Effector CD8-positive, alpha-beta T cell (primary cell): ENCODE results near the gene SMDT1.
A peak's percentile ranks its signal among the peaks of the same experiment; 100 is the strongest.

ENCODE experiments used
- DNase-seq: peaks from one replicate; lab custom pipeline; 2025; lab: John Stamatoyannopoulos, UW
- total RNA-seq, 4 experiments: gene quantifications; one replicate each; lab custom pipeline; 2026; lab: John Stamatoyannopoulos, UW

Gene SMDT1
- total RNA-seq = 11.4 to 17.1 (median 14.5) reads per million in 4 experiments

DNA sequence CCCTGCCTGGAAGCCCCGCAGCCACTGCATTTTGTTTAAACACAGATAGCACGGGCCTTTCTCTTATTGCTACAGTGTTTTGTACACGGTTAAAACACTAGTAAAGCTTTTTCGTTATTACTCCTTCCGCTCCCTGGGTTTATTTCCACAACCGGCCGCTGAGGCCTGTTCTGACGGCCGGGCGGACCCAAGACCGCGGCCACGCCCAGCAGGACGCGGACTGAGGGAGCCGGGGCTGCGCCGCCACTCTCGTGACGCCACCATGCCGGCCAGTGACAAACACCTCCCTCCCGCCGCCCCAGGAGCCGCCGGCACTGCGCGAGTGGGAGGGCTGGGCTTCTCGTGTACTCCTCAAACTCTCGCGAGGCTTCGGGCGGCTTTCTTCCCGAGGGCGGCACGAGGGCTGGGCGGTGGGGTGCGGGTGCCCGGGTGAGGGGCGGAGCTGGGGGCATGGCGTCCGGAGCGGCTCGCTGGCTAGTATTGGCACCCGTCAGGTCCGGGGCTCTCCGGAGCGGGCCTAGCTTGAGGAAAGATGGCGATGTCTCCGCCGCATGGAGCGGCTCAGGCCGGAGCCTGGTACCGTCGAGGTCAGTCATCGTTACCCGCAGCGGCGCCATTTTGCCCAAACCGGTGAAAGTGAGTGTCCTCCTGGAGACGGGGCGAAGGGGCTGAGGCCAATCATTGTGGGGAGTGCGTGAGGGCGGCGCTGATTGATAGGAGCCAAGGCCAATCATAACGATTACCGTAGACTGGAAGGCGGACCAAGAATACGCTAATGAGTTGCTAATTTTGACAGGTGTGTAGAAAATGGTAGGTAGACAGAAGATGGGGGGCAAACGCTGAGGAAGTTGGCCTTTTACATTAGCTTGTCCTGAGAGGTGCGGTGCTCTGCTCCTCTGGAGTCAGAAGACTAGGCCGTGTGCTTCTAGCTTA is at the start of gene SMDT1:
Gene SMDT1, plus strand, starts transcription at position 382 of the 933 bp plus-strand sequence. Its CDS starts 69 bp downstream, at position 451.
- DNase-seq = peak; percentile 98

GRCh38 chr22:42033263-42034181 is 46.0 kb upstream of the SMDT1 start:
- no peak for DNase-seq

GRCh38 chr22:42035256-42035655 is 44.2 kb upstream of the SMDT1 start:
- DNase-seq = no peak

DNA sequence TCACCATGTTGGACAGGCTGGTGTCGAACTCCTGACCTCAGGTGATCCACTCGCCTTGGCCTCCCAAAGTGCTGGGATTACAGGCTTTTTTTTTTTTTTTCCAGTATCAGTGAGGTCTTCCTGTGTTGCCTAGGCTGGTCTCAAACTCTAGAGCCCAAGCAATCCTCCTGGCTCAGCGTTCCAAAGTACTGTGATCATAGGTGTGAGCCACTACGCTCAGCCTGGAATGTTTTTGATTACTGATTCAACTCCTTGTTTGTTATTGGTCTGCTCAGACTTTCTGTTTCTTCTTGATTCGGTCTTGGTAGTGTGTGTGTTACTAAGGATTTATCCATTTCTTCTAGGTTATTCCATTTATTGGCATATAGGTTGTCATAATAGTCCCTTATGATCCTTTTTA is 40.2 kb upstream of the SMDT1 start:
- no peak for DNase-seq

- DNase-seq = no peak
Observed at GRCh38 chr22:42041784-42042183, 37.7 kb upstream of the SMDT1 start.

DNA sequence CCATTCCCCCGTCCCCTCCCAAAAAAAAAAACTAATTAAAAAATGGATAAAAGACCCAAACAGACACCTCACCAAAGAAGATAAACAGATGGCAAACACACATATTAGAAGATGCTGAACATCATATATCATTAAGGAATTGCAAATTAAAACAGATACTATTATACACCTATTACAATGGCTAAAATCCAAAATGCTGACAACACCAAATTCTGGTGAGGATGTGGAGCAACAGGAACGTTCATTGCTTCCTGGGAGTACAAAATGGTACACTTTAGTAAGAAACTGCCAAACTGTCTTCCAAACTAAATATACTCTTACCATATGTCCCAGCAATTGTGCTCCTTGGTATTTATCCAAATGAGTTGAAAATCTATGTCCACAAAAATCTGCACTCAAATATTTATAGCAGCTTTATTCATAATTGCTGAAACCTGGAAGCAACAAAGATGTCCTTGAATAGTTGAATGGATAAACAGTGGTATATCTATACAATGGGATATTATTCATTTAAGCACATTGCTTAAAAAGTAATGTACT is 28.8 kb upstream of the SMDT1 start:
- DNase-seq = no peak

GRCh38 chr22:42052765-42053164 is 26.7 kb upstream of the SMDT1 start:
- DNase-seq = no peak

DNA sequence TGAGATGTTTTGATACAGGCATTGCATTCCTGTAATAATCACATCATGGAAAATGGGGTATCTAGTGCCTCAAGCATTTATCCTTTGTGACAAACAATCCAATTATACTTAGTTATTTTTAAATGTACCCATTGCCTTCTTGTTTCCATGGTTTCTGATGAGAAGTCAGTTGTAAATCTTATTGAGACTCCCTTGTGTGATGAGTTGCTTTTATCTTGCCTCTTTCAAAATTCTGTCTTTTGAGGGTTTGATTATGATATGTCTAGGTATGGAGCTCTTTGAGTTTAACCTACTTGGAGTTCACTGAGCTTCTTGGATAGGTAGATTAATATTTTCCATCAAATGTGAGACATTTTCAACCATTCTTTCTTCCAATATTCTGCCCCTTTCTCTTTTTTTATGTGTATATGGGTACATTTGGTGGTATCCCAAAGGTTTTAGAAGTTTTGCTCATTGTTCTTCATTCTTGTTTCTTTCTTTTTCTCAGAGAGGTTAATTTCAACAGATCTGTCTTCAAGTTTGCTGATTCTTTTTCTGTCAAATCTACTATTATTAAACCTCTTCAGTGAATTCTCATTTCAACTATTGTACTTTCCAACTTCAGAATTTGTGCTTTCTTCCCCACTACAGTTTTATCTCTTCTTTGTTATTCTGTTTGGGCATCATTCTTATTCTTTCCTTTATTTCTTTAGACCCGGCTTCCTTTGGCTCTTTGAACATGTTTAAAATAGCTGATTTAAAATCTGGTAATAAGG is 22.6 kb upstream of the SMDT1 start:
- no peak for DNase-seq

GRCh38 chr22:42060489-42060888 is 19.0 kb upstream of the SMDT1 start:
- no peak for DNase-seq

GRCh38 chr22:42061041-42061440 is 18.5 kb upstream of the SMDT1 start:
- DNase-seq = no peak

DNA sequence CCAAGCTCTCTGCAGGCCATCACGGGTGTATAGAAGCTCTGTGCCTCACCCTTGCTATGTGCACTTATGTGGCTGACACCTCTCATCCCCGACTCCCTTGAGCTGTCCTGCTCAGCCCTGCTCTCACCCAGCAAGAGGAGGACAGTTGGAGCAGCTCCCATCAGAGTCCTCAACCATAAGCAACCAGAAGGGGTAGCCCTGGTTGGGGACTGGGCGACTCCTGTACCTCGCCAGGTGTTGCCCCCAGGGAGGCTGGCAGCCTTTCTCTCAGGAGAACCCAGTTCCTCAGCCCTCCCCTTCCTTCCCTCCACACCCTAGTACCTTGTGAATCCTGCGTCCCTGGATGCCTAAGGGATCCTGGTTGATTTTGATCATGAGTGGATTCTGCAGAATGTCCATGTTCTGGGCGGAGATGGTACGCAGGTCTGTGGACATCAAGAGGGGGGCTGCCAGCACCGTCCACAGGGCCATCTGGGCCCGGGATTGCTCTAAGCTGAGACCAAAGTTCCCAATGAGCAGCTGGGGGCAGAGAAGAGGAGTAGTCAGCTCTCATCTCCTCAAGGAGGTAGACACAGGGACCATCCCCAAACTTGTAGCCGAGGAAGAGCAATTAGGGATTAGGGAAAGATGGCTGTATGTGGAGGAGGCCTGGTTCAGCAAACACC is 16.9 kb upstream of the SMDT1 start:
- no peak for DNase-seq

DNA sequence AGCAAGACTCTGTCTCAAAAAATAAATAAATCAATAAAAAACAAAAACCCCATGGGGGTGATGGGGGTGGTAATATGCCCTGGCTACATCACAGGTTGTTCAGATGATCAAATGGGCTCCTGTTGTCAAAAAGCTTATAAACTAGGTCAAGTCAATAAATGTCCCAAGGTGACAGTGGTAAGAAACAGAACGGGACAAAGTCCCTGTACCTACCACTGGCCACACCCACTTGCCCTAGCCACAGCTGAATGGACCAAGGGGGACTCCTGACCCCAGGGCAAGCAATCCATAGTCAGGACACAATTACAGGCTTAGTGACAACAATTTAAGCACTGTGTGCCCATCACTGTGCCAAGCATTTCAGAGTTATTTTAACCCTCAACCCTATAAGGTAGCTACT is 14.9 kb upstream of the SMDT1 start:
- no peak for DNase-seq

- DNase-seq = no peak
Observed at GRCh38 chr22:42065438-42066125, 13.9 kb upstream of the SMDT1 start.

DNA sequence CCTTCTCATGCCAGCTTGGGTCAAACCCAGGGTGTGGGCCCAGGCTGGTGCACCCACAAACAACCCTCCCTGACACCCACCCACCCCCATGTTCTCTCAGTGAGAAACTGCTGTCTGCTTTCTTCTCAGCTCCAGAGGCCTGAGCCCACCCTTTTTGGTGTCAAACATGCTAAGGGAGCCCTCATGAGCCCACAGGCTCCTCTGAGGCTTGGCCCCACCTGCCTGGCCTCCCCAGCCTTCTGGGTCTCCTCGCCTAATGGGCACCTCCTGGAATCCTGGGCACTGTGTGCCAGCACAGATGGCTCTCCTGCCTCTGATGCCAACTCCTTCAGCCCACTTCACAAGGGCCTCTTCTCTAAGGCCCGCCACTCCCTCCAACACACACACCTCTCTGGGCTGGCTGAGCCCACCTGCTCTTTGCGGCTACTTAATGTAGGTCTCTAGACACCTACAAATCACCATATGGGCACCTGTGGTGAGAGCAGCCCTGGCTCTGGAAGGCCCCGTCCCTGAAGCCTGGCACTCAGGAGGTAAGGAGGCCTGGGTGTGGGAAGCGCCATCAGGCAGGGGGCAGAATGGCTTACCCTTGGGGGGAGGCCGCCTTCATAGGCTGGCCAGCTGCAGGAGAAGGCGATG is 13.3 kb upstream of the SMDT1 start:
- DNase-seq = no peak

- no peak for DNase-seq
Observed at GRCh38 chr22:42066937-42067336, 12.6 kb upstream of the SMDT1 start.

GRCh38 chr22:42067671-42068251 is 11.7 kb upstream of the SMDT1 start:
- no peak for DNase-seq

- DNase-seq = no peak
Observed at GRCh38 chr22:42068291-42068690, 11.2 kb upstream of the SMDT1 start.

GRCh38 chr22:42069801-42070516 is 9.5 kb upstream of the SMDT1 start:
- DNase-seq = no peak
